GM20431 (cell line): ENCODE results near the gene SWT1.

Source experiments
- in situ Hi-C: fragments of 300-500 bp; cut with MseI, MboI; formaldehyde crosslinking; loops from one replicate; pipeline ENCODE4 v1.15.0; 2020; ENCODE audit warnings: low sequenced_read_pairs; ENCODE audit not compliant: unreplicated experiment

Gene SWT1

GRCh38 chr1:185156854-185157598, at the start of gene SWT1, which contains the start of gene TRMT1L:
SWT1 (plus strand) TSS chr1:185157167; CDS start chr1:185160842, 3,675 bp downstream.
TRMT1L (minus strand) TSS chr1:185156953; CDS start chr1:185156712, 241 bp downstream.
- in situ Hi-C loops, result no loop called here

- in situ Hi-C loops, result no loop called here
Measured at GRCh38 chr1:185108321-185108720, 48.6 kb upstream of the SWT1 start.

GRCh38 chr1:185110145-185110544, 46.8 kb upstream of the SWT1 start:
- in situ Hi-C loops, result no loop called here

GRCh38 chr1:185111873-185112272, 45.1 kb upstream of the SWT1 start:
- in situ Hi-C loops, result no loop called here

GRCh38 chr1:185112356-185112755, 44.6 kb upstream of the SWT1 start:
- in situ Hi-C loops, result no loop called here

- in situ Hi-C loops, result no loop called here
Measured at GRCh38 chr1:185129708-185130107, 27.3 kb upstream of the SWT1 start.

- in situ Hi-C loops, result no loop called here
Measured at GRCh38 chr1:185132534-185132933, 24.4 kb upstream of the SWT1 start.

- in situ Hi-C loops, result no loop called here
Measured at GRCh38 chr1:185137896-185138545, 18.9 kb upstream of the SWT1 start.

GRCh38 chr1:185139246-185139645, 17.7 kb upstream of the SWT1 start:
- in situ Hi-C loops, result no loop called here

GRCh38 chr1:185144233-185144632, 12.7 kb upstream of the SWT1 start:
- in situ Hi-C loops, result no loop called here

- in situ Hi-C loops, result no loop called here
Measured at GRCh38 chr1:185151215-185151614, 5.8 kb upstream of the SWT1 start.

GRCh38 chr1:185152187-185152767, 4.7 kb upstream of the SWT1 start:
- in situ Hi-C loops, result no loop called here

GRCh38 chr1:185154912-185155513, 2.0 kb upstream of the SWT1 start:
- in situ Hi-C loops, result no loop called here

- in situ Hi-C loops, result no loop called here
Measured at GRCh38 chr1:185155600-185156287, 1.2 kb upstream of the SWT1 start.

GRCh38 chr1:185156288-185156853, 596 bp upstream of the SWT1 start:
- in situ Hi-C loops, result no loop called here

GRCh38 chr1:185157599-185158412, 839 bp downstream of the SWT1 start:
- in situ Hi-C loops, result no loop called here

GRCh38 chr1:185158800-185159199, 1.8 kb downstream of the SWT1 start:
- in situ Hi-C loops, result no loop called here

- in situ Hi-C loops, result no loop called here
Measured at GRCh38 chr1:185159966-185160365, 3.0 kb downstream of the SWT1 start.

GRCh38 chr1:185162491-185162890, 5.5 kb downstream of the SWT1 start:
- in situ Hi-C loops, result no loop called here
